Epidermal melanocyte (primary cell): Measurements from ENCODE around the gene CBLC.
"Not testable (repeated sequence)": the region's sequence is repeated elsewhere in the genome, so short reads cannot be mapped to it uniquely, and the experiment has no call there.

Experiments
- DNase-seq: peaks from one replicate; pipeline ENCODE4 v3.0.0; 2011; ENCODE audit warnings: low spot score; ENCODE audit not compliant: insufficient read length

The CBLC gene

DNA sequence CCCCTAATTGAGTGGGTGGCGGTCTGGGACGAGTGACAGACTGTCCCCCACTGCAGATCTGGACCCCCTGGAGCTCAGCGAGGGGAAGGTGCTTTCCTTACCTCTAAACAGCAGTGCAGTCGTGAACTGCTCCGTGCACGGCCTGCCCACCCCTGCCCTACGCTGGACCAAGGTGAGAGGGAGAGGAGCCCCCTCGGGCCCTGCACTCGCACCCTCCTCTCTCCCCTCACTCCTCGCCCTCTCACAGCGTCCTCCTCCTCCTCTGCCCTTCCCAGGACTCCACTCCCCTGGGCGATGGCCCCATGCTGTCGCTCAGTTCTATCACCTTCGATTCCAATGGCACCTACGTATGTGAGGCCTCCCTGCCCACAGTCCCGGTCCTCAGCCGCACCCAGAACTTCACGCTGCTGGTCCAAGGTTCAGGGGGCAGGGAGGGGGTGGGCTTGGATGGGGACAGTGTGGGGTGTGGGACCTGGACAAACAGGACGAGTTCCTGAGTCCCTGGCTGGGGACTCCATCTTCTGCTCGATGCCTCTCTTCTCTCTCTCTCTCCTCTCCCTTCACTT is 40.9 kb downstream of the CBLC start:
- DNase-seq = no peak

DNA sequence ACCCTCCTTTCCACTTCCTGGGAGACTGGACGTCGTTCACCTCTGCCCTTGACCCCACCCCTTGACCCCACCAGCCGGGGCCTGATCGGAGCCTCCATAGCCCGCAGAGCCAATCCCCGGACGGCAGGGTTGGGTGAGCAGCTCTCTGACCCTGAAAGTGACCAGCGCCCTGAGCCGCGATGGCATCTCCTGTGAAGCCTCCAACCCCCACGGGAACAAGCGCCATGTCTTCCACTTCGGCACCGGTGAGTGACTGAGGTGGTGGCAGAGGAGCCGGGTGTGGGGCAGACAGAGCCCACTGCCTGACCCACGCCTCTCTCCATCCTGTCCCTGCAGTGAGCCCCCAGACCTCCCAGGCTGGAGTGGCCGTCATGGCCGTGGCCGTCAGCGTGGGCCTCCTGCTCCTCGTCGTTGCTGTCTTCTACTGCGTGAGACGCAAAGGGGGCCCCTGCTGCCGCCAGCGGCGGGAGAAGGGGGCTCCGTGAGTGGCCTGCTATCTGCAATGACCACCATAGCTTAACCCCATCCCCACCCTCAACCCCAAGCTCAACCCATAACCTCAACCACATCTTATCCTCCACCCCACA is 41.6 kb downstream of the CBLC start:
- no peak for DNase-seq

DNA sequence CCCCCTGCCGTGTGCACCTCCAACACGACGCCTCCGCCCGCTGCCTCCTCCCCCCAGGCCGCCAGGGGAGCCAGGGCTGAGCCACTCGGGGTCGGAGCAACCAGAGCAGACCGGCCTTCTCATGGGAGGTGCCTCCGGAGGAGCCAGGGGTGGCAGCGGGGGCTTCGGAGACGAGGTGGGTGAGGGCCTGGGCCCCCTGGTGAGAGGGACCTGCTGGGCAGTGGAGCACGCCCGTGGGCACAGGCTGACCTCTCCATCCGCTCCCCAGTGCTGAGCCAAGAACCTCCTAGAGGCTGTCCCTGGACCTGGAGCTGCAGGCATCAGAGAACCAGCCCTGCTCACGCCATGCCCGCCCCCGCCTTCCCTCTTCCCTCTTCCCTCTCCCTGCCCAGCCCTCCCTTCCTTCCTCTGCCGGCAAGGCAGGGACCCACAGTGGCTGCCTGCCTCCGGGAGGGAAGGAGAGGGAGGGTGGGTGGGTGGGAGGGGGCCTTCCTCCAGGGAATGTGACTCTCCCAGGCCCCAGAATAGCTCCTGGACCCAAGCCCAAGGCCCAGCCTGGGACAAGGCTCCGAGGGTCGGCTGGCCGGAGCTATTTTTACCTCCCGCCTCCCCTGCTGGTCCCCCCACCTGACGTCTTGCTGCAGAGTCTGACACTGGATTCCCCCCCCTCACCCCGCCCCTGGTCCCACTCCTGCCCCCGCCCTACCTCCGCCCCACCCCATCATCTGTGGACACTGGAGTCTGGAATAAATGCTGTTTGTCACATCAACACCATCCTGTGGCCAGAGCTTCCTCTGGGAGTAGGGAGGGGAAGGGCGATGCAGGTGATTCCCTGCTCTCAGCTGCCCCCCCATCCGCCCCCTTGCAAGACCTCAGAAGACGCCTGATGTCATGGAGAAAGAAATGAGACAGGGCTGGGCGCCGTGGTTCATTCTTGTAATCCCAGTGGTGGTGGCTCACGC is 43.2 kb downstream of the CBLC start:
- DNase-seq = no peak

DNA sequence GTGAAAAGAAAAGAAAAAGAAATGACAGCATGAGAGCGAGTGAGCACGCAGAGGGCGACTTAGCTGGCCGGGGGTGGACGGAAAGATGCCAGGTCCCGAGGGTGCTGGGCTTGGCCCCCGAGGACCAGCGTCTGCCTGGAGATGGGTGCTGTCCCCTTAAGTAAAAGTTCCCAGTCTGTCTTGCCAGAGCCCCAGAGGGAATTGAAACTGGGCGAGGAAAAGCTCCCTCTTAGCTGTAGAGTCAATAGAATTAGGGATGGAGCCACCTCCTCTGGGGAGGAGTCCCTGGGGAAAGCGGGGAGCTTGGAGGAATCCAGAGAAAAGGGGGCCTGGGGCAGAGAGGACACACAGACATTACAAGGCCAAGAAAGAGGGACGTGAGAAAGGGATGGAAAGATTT is 44.5 kb downstream of the CBLC start:
- DNase-seq = no peak

DNA sequence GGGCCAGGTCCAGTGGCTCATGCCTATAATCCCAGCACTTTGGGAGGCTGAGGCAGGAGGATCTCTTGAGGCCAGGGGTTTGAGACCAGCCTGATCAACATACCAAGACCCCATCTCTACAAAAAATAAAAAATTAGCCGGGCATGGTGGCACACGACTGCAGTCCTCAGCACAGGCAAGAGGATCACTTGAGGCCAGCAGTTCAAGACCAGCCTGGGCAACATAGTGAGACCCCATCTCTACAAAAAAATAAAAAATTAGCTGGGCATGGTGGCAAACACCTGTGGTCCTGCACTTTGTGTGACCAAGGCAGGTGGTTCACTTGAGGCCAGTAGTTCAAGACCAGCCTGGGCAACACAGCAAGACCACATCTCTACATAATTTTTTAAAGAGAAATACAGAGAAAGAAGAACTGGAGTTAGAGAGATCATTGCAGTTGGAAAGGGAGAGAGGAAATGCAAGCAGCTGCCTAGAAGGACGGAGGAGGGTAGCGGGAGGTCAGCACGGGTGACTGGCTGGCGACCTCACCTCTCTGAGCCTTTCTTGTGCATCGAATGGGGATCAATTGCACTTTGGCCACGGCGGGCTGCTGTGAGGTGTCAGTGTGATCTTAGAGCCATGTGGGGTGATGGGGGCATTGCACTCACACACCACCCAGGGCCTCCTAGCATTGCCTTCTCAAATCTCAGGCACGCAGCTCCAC is 45.1 kb downstream of the CBLC start:
- DNase-seq = no peak

DNA sequence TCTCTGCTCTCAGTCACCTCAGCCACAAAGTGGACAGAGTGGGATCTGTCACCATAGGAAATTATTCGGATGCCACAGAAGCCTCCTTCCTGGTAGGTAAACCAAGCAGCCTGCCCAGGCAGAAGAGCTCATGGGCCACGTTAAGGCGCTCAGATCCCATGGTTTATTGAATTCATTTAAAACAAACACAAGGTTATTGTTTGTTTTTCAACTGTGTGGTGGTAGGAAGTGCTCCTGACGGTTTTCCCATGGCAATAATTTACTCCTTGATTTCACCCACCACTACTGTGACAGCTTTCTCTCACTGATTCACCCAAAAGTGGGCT is 45.6 kb downstream of the CBLC start:
- DNase-seq = no peak

DNA sequence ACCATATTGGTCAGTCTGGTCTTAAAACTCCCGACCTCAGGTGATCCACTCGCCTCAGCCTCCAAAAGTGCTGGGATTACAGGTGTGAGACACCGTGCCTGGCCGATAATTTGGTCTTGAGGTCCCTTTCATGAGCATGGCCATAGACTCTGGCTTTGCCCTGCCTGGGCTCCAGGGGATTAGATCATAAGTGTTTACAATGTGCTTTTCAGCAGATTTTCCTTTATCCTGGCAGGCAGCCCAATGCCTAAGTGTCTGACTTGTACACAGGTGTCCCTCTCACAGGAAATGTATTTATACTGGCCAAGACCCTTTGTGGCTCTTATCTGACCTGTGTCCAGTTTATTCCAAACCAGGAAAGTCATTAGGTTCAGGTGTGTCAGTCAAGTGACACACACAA is 47.1 kb downstream of the CBLC start:
- no peak for DNase-seq

DNA sequence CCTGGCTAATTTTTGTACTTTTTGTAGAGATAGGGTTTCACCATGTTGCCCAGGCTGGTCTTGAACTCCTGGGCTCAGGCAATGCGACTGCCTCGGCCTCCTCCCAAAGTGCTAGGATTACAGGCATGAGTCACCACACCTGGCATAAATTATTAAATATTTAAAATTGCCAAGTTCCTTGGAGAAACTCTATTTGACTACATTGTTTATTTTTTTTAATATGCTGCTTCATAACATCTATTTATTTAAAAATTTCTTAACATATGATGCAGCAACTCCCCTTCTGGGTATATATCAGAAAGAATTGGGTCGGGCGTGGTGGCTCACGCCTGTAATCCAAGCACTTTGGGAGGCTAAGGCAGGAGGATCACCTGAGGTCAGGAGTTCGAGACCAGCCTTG is 55.2 kb downstream of the CBLC start:
- not testable (repeated sequence) for DNase-seq

DNA sequence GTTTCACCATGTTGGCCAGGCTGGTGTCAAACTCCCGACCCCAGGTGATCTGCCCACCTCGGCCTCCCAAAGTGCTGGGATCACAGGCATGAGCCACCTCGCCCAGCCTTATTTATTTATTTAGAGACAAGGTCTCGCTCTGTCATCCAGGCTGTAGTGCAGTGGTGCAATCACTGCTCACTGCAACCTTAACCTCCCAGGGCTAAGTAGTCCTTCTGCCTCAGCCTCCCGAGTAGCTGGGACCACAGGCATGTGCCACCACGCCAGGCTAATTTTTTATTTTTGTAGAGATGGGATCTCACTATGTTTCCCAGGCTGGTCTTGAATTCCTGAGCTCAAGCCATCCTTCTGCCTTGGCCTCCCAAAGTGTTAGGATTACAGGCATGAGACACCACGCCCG is 56.7 kb downstream of the CBLC start:
- DNase-seq = not testable (repeated sequence)

DNA sequence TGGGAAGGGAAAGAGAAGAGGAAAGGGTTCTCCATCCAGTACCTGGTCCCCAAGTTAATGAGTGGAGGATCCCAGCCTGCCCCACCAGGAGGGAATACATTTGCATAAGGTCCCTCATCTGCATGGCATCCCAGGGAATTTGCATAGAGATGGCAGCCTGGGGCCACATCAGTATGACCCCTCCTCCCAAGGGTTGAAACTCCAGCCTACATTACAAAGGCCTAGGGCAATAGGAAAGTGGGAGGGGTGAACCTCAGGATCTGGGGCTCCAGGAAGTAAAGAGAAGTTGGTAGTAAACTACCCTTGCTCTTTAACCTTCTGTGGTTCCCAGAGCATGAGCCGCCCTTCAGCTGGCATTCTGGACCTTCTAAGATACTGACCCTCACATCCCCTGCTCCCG is 61.6 kb downstream of the CBLC start:
- no peak for DNase-seq

DNA sequence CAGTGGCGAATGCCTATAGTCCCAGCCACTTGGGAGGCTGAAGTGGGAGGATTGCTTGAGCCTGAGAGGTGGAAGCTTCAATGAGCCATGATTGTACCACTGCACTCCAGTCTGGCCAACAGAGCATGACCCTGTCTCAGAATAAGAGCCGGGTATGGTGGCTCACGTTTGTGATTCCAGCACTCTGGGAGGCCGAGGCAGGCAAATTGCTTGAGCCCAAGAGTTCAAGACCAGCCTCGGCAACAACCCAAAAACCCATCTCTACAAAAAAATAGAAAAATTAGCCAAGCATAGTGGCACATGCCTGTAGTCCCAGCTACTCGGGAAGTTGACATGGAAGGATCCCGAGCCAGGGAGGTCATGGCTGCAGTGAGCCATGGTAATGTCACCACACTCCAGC is 63.1 kb downstream of the CBLC start:
- no peak for DNase-seq

DNA sequence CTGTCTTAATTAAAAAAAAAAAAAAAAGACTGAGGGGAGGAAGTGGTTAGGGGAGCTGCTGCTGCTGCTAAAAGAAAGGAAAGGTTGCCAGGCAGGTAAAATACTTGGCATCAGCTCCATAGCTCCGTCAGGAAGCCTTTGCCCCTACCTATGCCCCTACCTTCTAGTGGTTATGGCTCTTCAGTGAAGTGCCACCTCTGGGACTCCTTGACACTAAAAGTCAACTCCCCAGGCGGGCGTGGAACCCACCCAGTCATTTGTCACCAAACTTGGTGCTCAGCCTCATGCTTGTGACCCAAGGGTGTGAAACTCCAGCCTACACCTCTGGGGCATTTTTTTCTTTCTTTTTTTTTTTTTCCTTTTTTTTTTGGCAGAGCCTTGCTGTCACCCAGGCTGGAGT is 63.5 kb downstream of the CBLC start:
- DNase-seq = no peak

DNA sequence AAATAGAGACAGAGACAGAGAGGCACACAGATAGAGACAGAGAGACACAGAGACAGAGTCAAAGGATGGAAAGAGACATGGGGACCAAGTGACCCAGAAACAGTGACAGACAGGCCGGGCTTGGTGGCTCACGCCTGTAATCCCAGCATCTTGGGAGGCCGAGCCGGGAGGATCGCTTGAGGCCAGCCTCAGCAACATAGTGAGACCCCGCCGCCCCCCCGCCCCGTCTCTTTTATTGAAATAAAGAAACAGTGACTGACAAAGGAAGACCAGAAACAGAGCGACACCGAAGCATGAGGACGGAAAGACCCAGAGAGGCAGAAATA is 67.6 kb downstream of the CBLC start:
- DNase-seq = no peak

DNA sequence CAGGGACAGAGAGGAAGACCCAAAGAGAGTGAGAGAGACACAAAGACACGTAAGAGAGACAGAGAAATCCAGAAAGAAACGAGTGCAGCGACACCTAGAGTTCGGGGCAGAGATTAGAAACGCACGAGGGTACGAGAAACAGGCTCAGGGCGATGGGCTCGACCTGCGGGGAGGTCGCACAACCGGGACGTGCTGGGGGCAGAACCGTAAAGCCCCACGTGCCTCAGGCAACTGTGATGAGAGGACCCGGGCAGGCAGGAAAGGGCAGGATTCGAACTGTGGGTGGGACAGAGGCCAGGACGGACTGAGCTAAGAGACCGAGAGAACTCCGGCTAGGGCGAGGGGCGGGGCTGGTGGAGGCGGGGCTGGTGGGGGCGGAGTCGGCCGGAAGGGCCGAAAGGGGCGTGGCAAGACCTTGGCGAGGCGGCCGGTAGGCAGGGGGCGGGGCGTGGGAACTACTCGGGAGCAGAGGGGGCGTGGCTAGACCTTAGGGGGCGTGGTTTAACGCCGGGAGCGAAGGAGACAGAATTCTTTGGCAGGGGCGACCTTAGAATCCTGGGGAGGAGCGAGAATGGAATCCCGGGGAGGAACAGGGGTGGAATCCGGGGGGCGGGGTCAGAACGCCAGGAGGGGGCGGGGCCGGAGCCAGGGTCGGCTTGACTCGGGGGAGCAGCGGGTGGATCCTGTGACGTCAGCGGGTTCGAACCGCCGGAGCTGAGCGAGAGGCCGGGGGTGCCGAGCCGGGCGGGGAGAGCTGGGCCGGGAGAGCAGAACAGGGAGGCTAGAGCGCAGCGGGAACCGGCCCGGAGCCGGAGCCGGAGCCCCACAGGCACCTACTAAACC is 68.1 kb downstream of the CBLC start, which contains the start of gene NECTIN2:
NECTIN2 (plus strand) TSS at position 686 of the 843 bp plus-strand sequence. CDS start 229 bp downstream, outside the sequence.
- peak; percentile 98 for DNase-seq

DNA sequence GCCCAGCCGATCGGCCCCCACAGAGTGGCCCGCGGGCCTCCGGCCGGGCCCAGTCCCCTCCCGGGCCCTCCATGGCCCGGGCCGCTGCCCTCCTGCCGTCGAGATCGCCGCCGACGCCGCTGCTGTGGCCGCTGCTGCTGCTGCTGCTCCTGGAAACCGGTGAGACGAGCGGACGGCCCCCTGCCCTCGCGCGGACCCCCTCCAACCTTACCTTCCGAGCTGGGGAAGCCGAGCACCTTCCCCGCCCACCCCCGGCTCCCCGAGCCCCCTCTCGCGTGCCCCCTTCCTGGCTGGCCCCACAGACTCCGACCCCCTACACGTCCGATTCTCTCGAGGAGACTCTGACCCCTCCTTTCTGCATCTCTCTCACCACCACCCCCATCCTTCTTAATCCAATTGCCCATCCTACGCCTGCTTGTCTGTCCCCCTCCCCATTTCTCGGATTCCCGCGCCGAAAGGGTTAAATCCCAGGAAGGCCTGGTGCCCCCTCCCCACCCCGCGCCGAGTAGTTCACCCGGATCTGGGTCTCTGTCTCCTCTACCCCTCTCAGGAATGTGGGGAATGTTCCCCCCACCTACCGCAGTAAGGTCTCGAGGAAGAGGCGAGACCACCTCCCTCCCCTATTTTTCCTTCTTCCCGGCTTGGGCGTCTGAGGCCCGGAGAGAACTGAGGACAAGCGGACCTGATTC is 68.9 kb downstream of the CBLC start:
- no peak for DNase-seq

DNA sequence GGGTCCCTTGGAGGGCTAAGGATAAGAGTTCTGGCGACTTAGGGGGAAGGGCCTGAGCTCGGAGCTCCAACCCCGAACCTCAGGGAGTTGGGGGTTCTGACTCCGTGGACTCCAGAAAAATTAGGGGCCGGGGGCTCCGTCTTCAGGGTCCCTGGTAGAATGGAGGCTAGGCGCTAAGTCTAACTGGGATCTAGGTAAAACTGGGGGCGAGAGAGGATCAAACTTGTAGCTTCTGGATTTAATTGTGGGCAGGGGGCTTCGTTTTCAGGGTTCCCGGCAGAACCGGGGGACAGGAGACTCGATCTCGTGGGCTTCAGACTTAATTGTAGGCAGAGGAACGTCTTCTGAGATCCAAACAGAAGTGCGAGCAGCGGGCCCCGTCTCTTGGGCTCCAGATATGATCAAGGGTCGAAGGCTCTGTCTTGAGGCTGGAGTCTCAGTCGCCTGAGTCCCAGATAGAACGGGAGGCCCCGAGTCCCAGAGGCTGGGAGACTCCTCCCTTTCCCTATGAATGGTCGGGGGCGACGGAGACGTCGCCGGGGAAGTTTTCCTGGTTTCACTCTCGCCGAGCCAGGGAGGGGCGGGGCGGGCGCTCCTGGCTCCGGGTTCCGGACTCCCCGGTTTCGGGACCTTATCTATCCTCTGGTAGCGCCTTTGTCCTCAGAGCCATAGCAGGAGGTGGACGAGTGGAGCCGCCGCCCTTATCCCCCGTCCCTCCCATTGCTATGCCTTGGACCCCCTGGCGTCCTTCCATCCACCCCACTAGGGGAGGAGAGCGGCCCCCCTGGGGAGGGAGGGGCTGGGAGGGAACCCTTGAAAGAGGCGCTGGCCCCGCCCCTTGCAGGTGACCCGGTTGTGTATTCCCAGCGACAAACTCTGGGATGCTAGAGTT is 69.7 kb downstream of the CBLC start:
- peak; percentile 55 for DNase-seq

DNA sequence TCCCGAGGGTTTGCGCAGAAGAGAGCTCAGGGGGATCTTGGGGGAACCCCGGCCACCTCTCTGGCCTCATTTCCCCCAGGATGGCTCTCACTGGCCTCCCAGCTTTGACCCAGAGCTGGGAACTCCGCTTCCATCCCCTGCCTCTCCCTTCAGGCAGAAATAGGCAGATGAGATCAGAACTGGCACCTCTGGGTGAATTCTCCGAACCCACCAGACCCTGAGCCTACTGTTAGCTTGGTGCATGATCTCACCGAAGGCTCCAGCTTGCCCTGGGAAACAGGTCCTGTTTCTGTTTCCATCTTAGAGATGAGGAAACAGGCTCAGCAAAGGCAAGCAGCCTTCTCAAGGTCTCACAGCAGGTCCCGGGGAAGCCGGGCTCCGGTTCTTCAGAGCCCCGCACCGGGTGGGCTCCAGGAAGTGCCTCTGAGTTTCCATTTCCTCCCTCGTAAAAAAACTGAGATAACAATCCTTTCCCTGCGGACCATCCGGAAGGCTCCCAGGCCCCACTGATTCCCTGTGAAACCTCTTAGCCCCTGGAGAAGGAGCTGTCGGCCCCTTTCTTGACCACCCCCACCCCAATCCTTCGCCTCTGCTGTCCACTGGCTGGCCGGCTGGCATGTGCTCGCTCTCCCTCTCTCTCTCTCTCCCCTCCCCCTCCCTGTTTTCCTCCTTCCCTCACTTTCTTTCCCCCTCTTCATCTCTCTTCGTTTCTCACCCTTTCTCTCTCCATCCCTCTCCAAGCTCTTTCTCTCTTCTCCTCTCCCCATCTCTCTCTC is 70.5 kb downstream of the CBLC start:
- no peak for DNase-seq

DNA sequence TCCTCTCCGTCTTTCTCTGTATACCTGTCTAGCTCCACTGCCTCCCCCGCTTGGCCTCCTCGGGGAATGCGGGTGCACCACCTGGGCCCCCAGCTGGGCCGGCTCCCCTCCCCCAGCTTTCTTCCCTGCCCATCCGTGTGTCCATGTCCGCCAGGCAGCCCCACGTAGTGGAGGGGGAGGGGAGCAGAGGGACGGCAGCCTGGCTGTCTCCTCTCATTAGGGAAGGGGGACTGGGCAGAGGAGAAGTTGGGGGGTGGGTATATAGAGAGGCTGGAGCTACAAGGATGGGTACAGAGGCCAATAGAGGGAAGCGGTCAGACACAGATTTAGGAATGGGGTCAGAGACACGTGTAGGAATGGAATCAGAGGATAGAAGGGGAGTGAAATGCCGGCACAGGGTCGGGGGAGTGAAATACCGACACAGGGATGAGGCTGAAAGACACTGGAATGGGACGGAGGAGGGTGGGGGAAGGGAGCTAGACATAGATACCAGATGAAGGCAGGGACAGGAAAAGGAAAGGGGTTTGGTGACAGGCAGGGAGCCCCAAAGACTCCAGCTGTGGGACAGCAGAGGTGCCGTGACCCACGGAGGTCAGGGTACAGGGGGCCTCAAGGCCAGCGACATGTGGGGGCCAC is 71.2 kb downstream of the CBLC start:
- DNase-seq = no peak
